Hepatocyte (in vitro differentiated cells): ENCODE results near the gene RPA3. TPM values are rescaled to one million over a fixed set of nuclear protein-coding genes. Genes with fewer than 3 reads are reported as not detected.

Experiments
- DNase-seq: peaks from one replicate; pipeline ENCODE4 v3.0.0-alpha.2; 2016; ENCODE audit warnings: low spot score
- H2AFZ ChIP-seq: fragments of 200-600 bp; sonication (generic); 2 replicates; pipeline ENCODE4 v1.6.0; 2016; ENCODE audit warnings: antibody characterized with exemption, mild to moderate bottlenecking
- H3K27ac ChIP-seq: fragments of 200-600 bp; sonication (generic); 2 replicates; pipeline ENCODE4 v1.5.1; 2016; ENCODE audit warnings: mild to moderate bottlenecking
- H3K27me3 ChIP-seq: fragments of 200-600 bp; sonication (generic); 2 replicates; pipeline ENCODE4 v1.6.1; 2016
- H3K36me3 ChIP-seq: fragments of 200-600 bp; sonication (generic); replicated peaks from 2 replicates; pipeline ENCODE4 v1.5.1; 2016; ENCODE audit warnings: low read depth; ENCODE audit not compliant: insufficient read depth
- H3K4me1 ChIP-seq: fragments of 200-600 bp; sonication (generic); 2 replicates; pipeline ENCODE4 v1.5.1; 2016; ENCODE audit warnings: mild to moderate bottlenecking, moderate library complexity; ENCODE audit not compliant: insufficient read depth
- H3K4me2 ChIP-seq: fragments of 200-600 bp; sonication (generic); 2 replicates; pipeline ENCODE4 v1.6.0; 2016
- H3K4me3 ChIP-seq: fragments of 200-600 bp; sonication (generic); 2 replicates; pipeline ENCODE4 v1.5.1; 2016; ENCODE audit warnings: mild to moderate bottlenecking
- H3K79me2 ChIP-seq: fragments of 200-600 bp; sonication (generic); 2 replicates; pipeline ENCODE4 v1.6.0; 2017; ENCODE audit warnings: mild to moderate bottlenecking
- H3K9me2 ChIP-seq: fragments of 200-600 bp; sonication (generic); replicated peaks from 2 replicates; pipeline ENCODE4 v1.6.0; 2017; ENCODE audit warnings: mild to moderate bottlenecking; ENCODE audit not compliant: insufficient read depth
- H3K9me3 ChIP-seq: fragments of 200-600 bp; sonication (generic); 2 replicates; pipeline ENCODE4 v1.5.1; 2016; ENCODE audit warnings: low read depth, mild to moderate bottlenecking
- H4K20me1 ChIP-seq: fragments of 200-600 bp; sonication (generic); 2 replicates; pipeline ENCODE4 v1.6.0; 2016; ENCODE audit warnings: mild to moderate bottlenecking; ENCODE audit not compliant: insufficient read depth, poor library complexity, severe bottlenecking
- CTCF ChIP-seq: fragments of 200-600 bp; sonication (generic); IDR thresholded peaks from 2 replicates; pipeline ENCODE4 v1.5.1; 2016; ENCODE audit warnings: antibody characterized with exemption, mild to moderate bottlenecking; ENCODE audit not compliant: poor library complexity
- EZH2 ChIP-seq: fragments of 200-600 bp; sonication (generic); IDR thresholded peaks from 2 replicates; pipeline ENCODE4 v1.6.1; 2016; ENCODE audit warnings: antibody characterized with exemption, mild to moderate bottlenecking, borderline replicate concordance
- EZH2phosphoT487 ChIP-seq: fragments of 200-600 bp; sonication (generic); IDR thresholded peaks from one replicate; pipeline ENCODE4 v1.6.1; 2018; ENCODE audit warnings: antibody characterized with exemption, mild to moderate bottlenecking, low read depth, moderate library complexity; ENCODE audit not compliant: unreplicated experiment, severe bottlenecking
- WGBS: methylation state at CpG from one replicate; pipeline ENCODE4 v1.1.6; 2016; ENCODE audit warnings: low lambda C conversion rate; ENCODE audit errors: missing lambda C conversion rate; 5-methylcytosine and 5-hydroxymethylcytosine counted together
- polyA plus RNA-seq: library from polyadenylated mRNA; unstranded; fragments of >200 nt; fragmentation: Nextera tagmentation; extraction: Ambion mirVana; gene quantifications from 2 replicates; pipeline ENCODE4 v1.2.1, GENCODE V29; 2016
- total RNA-seq: library from RNA; depleted of rRNA; stranded (reverse); fragments of >200 nt; gene quantifications from 2 replicates; pipeline ENCODE4 v1.2.3, GENCODE V29; 2014

The RPA3 gene
- total and polyA plus RNA-seq, 2 experiments from 2014 or later: 17.3 to 38.2 TPM

GRCh38 chr7:7673240-7673550 is 45.2 kb downstream of the RPA3 start:
- H3K4me1 ChIP-seq: no peaks in the 10 kb centered on the region
- no peak for DNase-seq
- no peaks in the 10 kb centered on the region for H3K27me3 ChIP-seq
- WGBS: 91% methylated on average over 2 of the region's 2 CpGs
- no peak overlapping the region for H3K4me2 ChIP-seq
- TF ChIP-seq EZH2: no peak
- TF ChIP-seq EZH2phosphoT487: no peak
- TF ChIP-seq CTCF: no peak
- no peak overlapping the region for H2AFZ ChIP-seq
- H3K27ac ChIP-seq: no peak overlapping the region
- H3K4me3 ChIP-seq: no peak overlapping the region
- no peaks in the 10 kb centered on the region for H3K36me3 ChIP-seq
- H3K9me3 ChIP-seq: no peaks in the 10 kb centered on the region
- H4K20me1 ChIP-seq: no peaks in the 10 kb centered on the region
- H3K9me2 ChIP-seq: no peaks in the 10 kb centered on the region
- H3K79me2 ChIP-seq: peaks cover 23% of the 10 kb centered on the region

- H3K27ac ChIP-seq: no peak overlapping the region
- no peak overlapping the region for H3K4me2 ChIP-seq
- H3K27me3 ChIP-seq: no peaks in the 10 kb centered on the region
- TF ChIP-seq EZH2phosphoT487 (no peak), CTCF (no peak), EZH2 (no peak)
- no peaks in the 10 kb centered on the region for H3K36me3 ChIP-seq
- no peak overlapping the region for H2AFZ ChIP-seq
- DNase-seq: no peak
- WGBS: 76% methylated on average over 6 of the region's 6 CpGs
- H3K9me2 ChIP-seq: no peaks in the 10 kb centered on the region
- H3K4me3 ChIP-seq: no peak overlapping the region
- H3K4me1 ChIP-seq: no peaks in the 10 kb centered on the region
- H4K20me1 ChIP-seq: no peaks in the 10 kb centered on the region
- H3K79me2 ChIP-seq: peaks cover 23% of the 10 kb centered on the region
- no peaks in the 10 kb centered on the region for H3K9me3 ChIP-seq
Measured at GRCh38 chr7:7672545-7673239, 45.7 kb downstream of the RPA3 start.

- H3K36me3 ChIP-seq: no peaks in the 10 kb centered on the region
- no peaks in the 10 kb centered on the region for H3K9me2 ChIP-seq
- no peaks in the 10 kb centered on the region for H3K9me3 ChIP-seq
- 54% methylated on average over 3 of the region's 3 CpGs for WGBS
- H3K79me2 ChIP-seq: peaks cover 32% of the 10 kb centered on the region
- no peaks in the 10 kb centered on the region for H3K4me1 ChIP-seq
- no peak overlapping the region for H3K27ac ChIP-seq
- H2AFZ ChIP-seq: no peak overlapping the region
- no peaks in the 10 kb centered on the region for H3K27me3 ChIP-seq
- no peak for TF ChIP-seq EZH2
- TF ChIP-seq CTCF: no peak
- TF ChIP-seq EZH2phosphoT487: no peak
- no peaks in the 10 kb centered on the region for H4K20me1 ChIP-seq
- no peak overlapping the region for H3K4me3 ChIP-seq
- DNase-seq: no peak
- no peak overlapping the region for H3K4me2 ChIP-seq
Measured at GRCh38 chr7:7671361-7671760, 47.0 kb downstream of the RPA3 start.
